Left lung (tissue), 10 donors: ENCODE results near the gene TIAM2. TPM values are rescaled to one million over a fixed set of nuclear protein-coding genes. Genes with fewer than 3 reads are reported as not detected.

Experiments used
- ATAC-seq: fragments of 200-7000 bp; cut with Tn5 transposase; one replicate; pipeline ENCODE4 v1.9.1; 2020; ENCODE audit warnings: moderate library complexity
- DNase-seq, 4 donors: peaks; one replicate each; pipeline ENCODE4 v3.0.0-alpha.2; 2013 to 2020
- H3K27ac ChIP-seq, 2 donors: fragments of 200-600 bp; sonication (generic) in 1 of 2; one replicate each; pipeline versions ENCODE4 v1.5.0 to v1.8.0; 2020 to 2021
- H3K27me3 ChIP-seq, 2 donors: fragments of 200-600 bp; sonication (generic) in 1 of 2; one replicate each; pipeline versions ENCODE4 v1.5.0 to v1.8.0; 2020 to 2021
- H3K36me3 ChIP-seq, 2 donors: fragments of 200-600 bp; sonication (generic) in 1 of 2; one replicate each; pipeline versions ENCODE4 v1.5.0 to v1.8.0; 2020 to 2021
- H3K4me1 ChIP-seq, 2 donors: fragments of 200-600 bp; one replicate each; pipeline ENCODE4 v1.8.0; 2021
- H3K4me3 ChIP-seq, 2 donors: fragments of 200-600 bp; sonication (generic) in 1 of 2; one replicate each; pipeline versions ENCODE4 v1.5.0 to v1.8.0; 2020 to 2021; ENCODE audit warnings: mild to moderate bottlenecking in 1 of 2
- H3K9me3 ChIP-seq, 2 donors: fragments of 200-600 bp; sonication (generic) in 1 of 2; one replicate each; pipeline versions ENCODE4 v1.5.0 to v1.8.0; 2020 to 2021
- CTCF ChIP-seq, 2 donors: fragments of 200-600 bp; sonication (generic) in 1 of 2; IDR thresholded peaks; one replicate each; pipeline versions ENCODE4 v1.5.0 to v1.8.0; 2021; ENCODE audit warnings: antibody characterized with exemption in 2 of 2
- intact Hi-C, 2 donors: fragments of 100-400 bp; cut with DNase I; formaldehyde crosslinking; loops; one replicate each; pipeline versions ENCODE4 v1.11.2 to v1.14.2; 2022
- polyA plus RNA-seq, 6 donors: library from polyadenylated mRNA; unstranded; fragments of 120-200 nt; gene quantifications; one replicate each; pipeline ENCODE4 v1.2.1, GENCODE V29; 2013; ENCODE audit not compliant: insufficient read length in 6 of 6
- total RNA-seq, 2 donors: library from RNA; stranded (reverse); fragmentation: NEBNext Ultra II Directional; extraction: Animal tissue kit (Norgen Biotek cat#: 25700); gene quantifications; one replicate each; pipeline ENCODE4 v1.2.1, GENCODE V29; 2021
- donor health status: DM: no; HTN: yes; CAD: no.
- donor health status: DM: no; HTN: no; CAD: no.

TIAM2 gene
- total and polyA plus RNA-seq, 8 donors = 6.9 to 25.0 (median 20.6) TPM

- no peak for TF ChIP-seq CTCF (IDR thresholded peaks at IDR 0.05)
- ATAC-seq (no peak), DNase-seq (no peak)
- H3K27ac ChIP-seq = no peak overlapping the region
- H3K4me1 ChIP-seq = peaks cover 0 to 17% of the 10 kb centered on the region in 2 donors
- intact Hi-C loops = loop anchor here in 1 of 2 donors (10.0 kb wide), 1 partner anchor 249 kb away; no protein-coding TSS in a partner anchor
- H3K36me3 ChIP-seq = no peaks in the 10 kb centered on the region
- no peaks in the 10 kb centered on the region for H3K9me3 ChIP-seq
- no peaks in the 10 kb centered on the region for H3K27me3 ChIP-seq
- H3K4me3 ChIP-seq = no peak overlapping the region
Observed at GRCh38 chr6:155173488-155173887, 178.4 kb downstream of the TIAM2 start.

GRCh38 chr6:155174576-155175211 is 179.6 kb downstream of the TIAM2 start:
- H3K27me3 ChIP-seq = no peaks in the 10 kb centered on the region
- peaks cover 0 to 17% of the 10 kb centered on the region in 2 donors for H3K4me1 ChIP-seq
- DNase-seq (peak in 1 of 4 donors; percentile 74), ATAC-seq (peak; percentile 91)
- intact Hi-C loops = loop anchor here in 1 of 2 donors (10.0 kb wide), 1 partner anchor 250 kb away; no protein-coding TSS in a partner anchor
- no peaks in the 10 kb centered on the region for H3K9me3 ChIP-seq
- no peaks in the 10 kb centered on the region for H3K36me3 ChIP-seq
- TF ChIP-seq CTCF (IDR thresholded peaks at IDR 0.05) = peak; percentile 36 to 43
- no peak overlapping the region for H3K4me3 ChIP-seq
- H3K27ac ChIP-seq = no peak overlapping the region

DNA sequence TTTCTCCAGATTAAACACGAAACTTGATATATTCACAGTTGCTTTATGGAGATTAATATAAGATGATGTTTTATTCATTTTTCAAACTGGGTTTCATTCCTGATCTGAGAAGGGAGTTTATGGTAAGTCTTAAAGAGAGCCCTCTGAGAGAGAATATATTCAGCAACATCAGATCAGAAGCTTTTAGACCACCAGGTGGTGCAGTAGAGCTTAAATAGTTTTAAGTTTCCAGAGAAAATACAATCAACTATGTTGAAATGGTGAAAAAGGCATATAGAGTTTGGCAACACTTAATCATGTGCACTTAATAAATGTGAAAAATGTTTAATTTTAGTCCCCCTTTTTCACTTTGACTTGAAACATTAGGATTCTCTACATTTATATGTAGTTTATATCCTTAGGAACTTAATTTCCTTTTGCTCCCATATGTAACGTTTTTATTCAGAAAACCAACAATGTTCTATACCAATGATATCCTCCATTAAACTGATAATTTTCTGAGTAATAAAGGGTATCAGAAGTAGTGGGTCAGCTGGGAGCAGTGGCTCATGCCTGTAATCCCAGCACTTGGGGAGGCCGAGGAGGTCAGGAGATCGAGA is 182.3 kb downstream of the TIAM2 start:
- DNase-seq (peak in 2 of 4 donors; percentile 67 to 80), ATAC-seq (peak; percentile 77)
- no peaks in the 10 kb centered on the region for H3K9me3 ChIP-seq
- no peak overlapping the region for H3K27ac ChIP-seq
- intact Hi-C loops = loop anchor here in 1 of 2 donors (10.0 kb wide), 1 partner anchor 253 kb away; no protein-coding TSS in a partner anchor
- no peaks in the 10 kb centered on the region for H3K4me1 ChIP-seq
- peak; percentile 63 to 64 for TF ChIP-seq CTCF (IDR thresholded peaks at IDR 0.05)
- no peak overlapping the region for H3K4me3 ChIP-seq
- H3K36me3 ChIP-seq = no peaks in the 10 kb centered on the region
- no peaks in the 10 kb centered on the region for H3K27me3 ChIP-seq

DNA sequence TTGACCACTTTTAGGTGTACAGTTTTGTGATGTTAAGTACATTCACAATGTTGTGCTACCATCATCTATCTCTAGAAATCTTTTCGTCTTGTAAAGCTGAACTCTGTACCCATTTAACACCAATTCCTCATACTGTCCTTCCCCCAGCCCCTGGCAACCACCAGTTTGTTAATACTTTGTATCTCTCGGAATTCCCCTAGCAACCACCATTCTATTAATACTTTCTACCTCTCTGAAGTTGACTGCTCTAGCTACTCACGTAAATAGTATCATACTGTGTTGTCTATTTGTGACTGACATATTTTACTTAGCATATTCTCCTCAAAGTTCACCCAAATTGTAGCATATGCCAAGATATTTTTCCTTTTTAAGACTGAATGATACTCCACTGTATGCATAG is 186.4 kb downstream of the TIAM2 start:
- no peak for TF ChIP-seq CTCF (IDR thresholded peaks at IDR 0.05)
- Histone ChIP-seq H3K4me3 (no peak overlapping the region), H3K27me3 (no peaks in the 10 kb centered on the region), H3K4me1 (no peaks in the 10 kb centered on the region), H3K36me3 (no peaks in the 10 kb centered on the region), H3K9me3 (no peaks in the 10 kb centered on the region), H3K27ac (no peak overlapping the region)
- intact Hi-C loops = no loop called here
- DNase-seq (no peak), ATAC-seq (no peak)

DNA sequence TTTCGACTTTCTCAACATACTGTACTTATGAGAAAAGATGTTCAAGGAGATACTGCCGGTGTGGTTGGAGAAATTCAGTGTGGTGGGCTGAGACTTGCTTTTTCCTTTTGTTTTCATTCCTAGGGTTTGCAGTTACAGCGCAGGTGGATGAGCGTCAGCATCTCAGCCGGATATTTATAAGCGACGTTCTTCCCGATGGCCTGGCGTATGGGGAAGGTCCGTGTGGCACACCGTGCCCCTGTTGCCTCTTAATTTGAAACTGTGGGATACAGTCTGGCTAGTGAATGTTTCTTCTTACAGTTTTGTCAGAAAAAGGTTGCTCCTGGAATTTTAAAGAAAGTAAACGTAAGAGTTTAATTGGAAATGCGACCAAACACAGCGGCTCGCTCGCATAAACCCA is 187.0 kb downstream of the TIAM2 start:
- Histone ChIP-seq H3K36me3 (no peaks in the 10 kb centered on the region), H3K27me3 (no peaks in the 10 kb centered on the region), H3K4me1 (no peaks in the 10 kb centered on the region), H3K27ac (no peak overlapping the region), H3K4me3 (no peak overlapping the region), H3K9me3 (no peaks in the 10 kb centered on the region)
- DNase-seq (no peak), ATAC-seq (no peak)
- intact Hi-C loops = no loop called here
- no peak for TF ChIP-seq CTCF (IDR thresholded peaks at IDR 0.05)
